ENCODE results near the gene ACOT2. TPM values are rescaled to one million over a fixed set of nuclear protein-coding genes. Genes with fewer than 3 reads are reported as not detected.

The ACOT2 gene
- total RNA-seq, 4 donors from 2014 or later = 10.1 to 76.3 (median 53.6) TPM

GRCh38 chr14:73620268-73620667, 51.3 kb downstream of the ACOT2 start:
- Histone ChIP-seq H3K4me1 (no peaks in the 10 kb centered on the region), H3K9me3 (no peaks in the 10 kb centered on the region), H3K4me3 (no peak overlapping the region), H3K36me3 (no peaks in the 10 kb centered on the region), H3K27me3 (no peaks in the 10 kb centered on the region), H3K27ac (no peak overlapping the region)
- in situ Hi-C loops (cut with MboI; ENCODE audit: low pct_ligation_motif_present in 1 of 4, low pct_unique_long_range_greater_than_20kb in 1 of 4, low sequenced_read_pairs in 3 of 4) = no loop called here
- WGBS, 2 donors (ENCODE audit: low coverage in 1 of 2) = 83 to 90% methylated on average over 7 to 10 of the region's 10 CpGs
- TF ChIP-seq POLR2A (IDR thresholded peaks at IDR 0.05) = no peak
- TF ChIP-seq, protein P1, sequence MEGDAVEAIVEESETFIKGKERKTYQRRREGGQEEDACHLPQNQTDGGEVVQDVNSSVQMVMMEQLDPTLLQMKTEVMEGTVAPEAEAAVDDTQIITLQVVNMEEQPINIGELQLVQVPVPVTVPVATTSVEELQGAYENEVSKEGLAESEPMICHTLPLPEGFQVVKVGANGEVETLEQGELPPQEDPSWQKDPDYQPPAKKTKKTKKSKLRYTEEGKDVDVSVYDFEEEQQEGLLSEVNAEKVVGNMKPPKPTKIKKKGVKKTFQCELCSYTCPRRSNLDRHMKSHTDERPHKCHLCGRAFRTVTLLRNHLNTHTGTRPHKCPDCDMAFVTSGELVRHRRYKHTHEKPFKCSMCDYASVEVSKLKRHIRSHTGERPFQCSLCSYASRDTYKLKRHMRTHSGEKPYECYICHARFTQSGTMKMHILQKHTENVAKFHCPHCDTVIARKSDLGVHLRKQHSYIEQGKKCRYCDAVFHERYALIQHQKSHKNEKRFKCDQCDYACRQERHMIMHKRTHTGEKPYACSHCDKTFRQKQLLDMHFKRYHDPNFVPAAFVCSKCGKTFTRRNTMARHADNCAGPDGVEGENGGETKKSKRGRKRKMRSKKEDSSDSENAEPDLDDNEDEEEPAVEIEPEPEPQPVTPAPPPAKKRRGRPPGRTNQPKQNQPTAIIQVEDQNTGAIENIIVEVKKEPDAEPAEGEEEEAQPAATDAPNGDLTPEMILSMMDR (IDR thresholded peaks at IDR 0.05) = no peak
- no peak for TF ChIP-seq POLR2AphosphoS5 (IDR thresholded peaks at IDR 0.05)
- no peak for TF ChIP-seq EP300 (IDR thresholded peaks at IDR 0.05; ENCODE audit: low read depth)
- DNase-seq = no peak
- intact Hi-C loops (cut with DNase I; ENCODE audit: low total_unique reads) = no loop called here

DNA sequence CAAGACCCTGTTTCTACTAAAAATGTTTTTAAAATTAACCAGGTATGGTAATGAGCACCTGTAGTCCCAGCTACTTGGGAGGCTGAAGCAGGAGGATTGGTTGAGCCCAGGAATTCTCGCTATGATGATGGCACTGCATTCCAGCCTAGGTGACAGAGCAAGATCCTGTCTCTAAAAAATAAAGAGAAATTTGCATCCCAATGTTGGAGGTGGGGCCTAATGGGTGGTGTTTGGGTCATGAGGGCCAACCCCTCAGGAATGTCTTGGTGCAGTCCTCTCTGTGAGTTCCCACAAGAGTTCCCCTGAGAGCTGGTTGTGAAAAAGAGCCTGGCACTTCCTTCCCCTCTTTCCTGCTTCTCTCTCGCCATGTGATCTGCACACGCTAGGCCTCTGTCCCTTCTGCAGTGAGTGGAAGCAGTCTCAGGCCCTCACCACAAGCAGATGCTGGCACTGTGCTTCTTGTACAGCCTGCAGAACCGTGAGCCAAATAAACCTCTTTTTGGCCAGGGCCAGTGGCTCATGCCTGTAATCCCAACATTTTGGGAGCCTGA, 54.6 kb downstream of the ACOT2 start:
- intact Hi-C loops (cut with DNase I; ENCODE audit: low total_unique reads) = no loop called here
- H3K27ac ChIP-seq = no peak overlapping the region

More for the DNA sequence above, 54.6 kb downstream of the ACOT2 start:
- DNase-seq = no peak
- H3K27me3 ChIP-seq = no peaks in the 10 kb centered on the region
- in situ Hi-C loops (cut with MboI; ENCODE audit: low pct_ligation_motif_present in 1 of 4, low pct_unique_long_range_greater_than_20kb in 1 of 4, low sequenced_read_pairs in 3 of 4) = no loop called here
- TF ChIP-seq EP300 (IDR thresholded peaks at IDR 0.05; ENCODE audit: low read depth) = no peak
- TF ChIP-seq, protein P1 (IDR thresholded peaks at IDR 0.05) = no peak
- no peak for TF ChIP-seq POLR2A (IDR thresholded peaks at IDR 0.05)
- TF ChIP-seq POLR2AphosphoS5 (IDR thresholded peaks at IDR 0.05) = no peak
- WGBS, 2 donors (ENCODE audit: low coverage in 1 of 2) = 97% methylated on average over 4 of the region's 4 CpGs; no CpG with 5 or more reads in 1 of the 2 donors
- H3K36me3 ChIP-seq = no peaks in the 10 kb centered on the region
- no peak overlapping the region for H3K4me3 ChIP-seq
- no peaks in the 10 kb centered on the region for H3K4me1 ChIP-seq
- H3K9me3 ChIP-seq = no peaks in the 10 kb centered on the region

Other genes starting within 250 kb of the ACOT2 start
- 100 to 1,000 TPM in 2 of 4 donors, 10 to 100 TPM in 2; 64.7 to 117 (median 103) TPM for gene NUMB, start 110.7 kb upstream of the ACOT2 start, total RNA-seq
- 10 to 100 TPM in 3 of 4 donors, 1 to 10 TPM in 1; 9.6 to 39.8 (median 18.0) TPM for gene RIOX1, start 78.3 kb upstream of the ACOT2 start, total RNA-seq
- 10 to 100 TPM in 1 of 4 donors, 1 to 10 TPM in 2, under 1 TPM in 1; 0.40 to 10.9 (median 7.6) TPM for gene ACOT1, start 32.1 kb upstream of the ACOT2 start, total RNA-seq
- under 1 TPM in 2 of 4 donors, not detected in 2; 0.41 to 0.79 TPM for gene HEATR4, start 10.3 kb upstream of the ACOT2 start, total RNA-seq
- 1 to 10 TPM in 2 of 4 donors, not detected in 2; 3.5 to 5.2 TPM for gene ACOT4, start 22.7 kb downstream of the ACOT2 start, total RNA-seq
- gene ACOT6, start 43.3 kb downstream of the ACOT2 start, total RNA-seq = not detected
- 1 to 10 TPM in 3 of 4 donors, under 1 TPM in 1; 0.80 to 6.3 (median 2.9) TPM for gene DNAL1, start 75.8 kb downstream of the ACOT2 start, total RNA-seq
- 10 to 100 TPM; 12.7 to 22.1 (median 12.7) TPM for gene PNMA1, start 145.2 kb downstream of the ACOT2 start, total RNA-seq

Measured in transverse colon (tissue), 4 donors.